Neuronal stem cell (in vitro differentiated cells): ENCODE data around the gene PATZ1.

ENCODE experiments used
- DNase-seq: peaks from one replicate; pipeline ENCODE4 v3.0.0-alpha.2; 2013; ENCODE audit warnings: low spot score
- H2AFZ ChIP-seq: one replicate; pipeline ENCODE4 v1.6.1; 2013; ENCODE audit warnings: mild to moderate bottlenecking, low read length, inconsistent platforms
- H2AK5ac ChIP-seq: 2 replicates; pipeline ENCODE4 v1.6.1; 2013; ENCODE audit warnings: low read depth, mild to moderate bottlenecking, inconsistent platforms, low read length, moderate library complexity, mixed read lengths
- H2BK120ac ChIP-seq: 2 replicates; pipeline ENCODE4 v1.6.1; 2013; ENCODE audit warnings: low read depth, mild to moderate bottlenecking, inconsistent platforms, low read length, moderate library complexity, mixed read lengths
- H2BK12ac ChIP-seq: one replicate; pipeline ENCODE4 v1.6.1; 2013; ENCODE audit warnings: low read length, inconsistent platforms
- H2BK15ac ChIP-seq: 2 replicates; pipeline ENCODE4 v1.6.1; 2013; ENCODE audit warnings: mild to moderate bottlenecking, low read length, inconsistent platforms, mixed read lengths
- H2BK5ac ChIP-seq: one replicate; pipeline ENCODE4 v1.6.1; 2013; ENCODE audit warnings: inconsistent platforms, mild to moderate bottlenecking, low read length, moderate library complexity
- H3K14ac ChIP-seq: one replicate; pipeline ENCODE4 v1.6.1; 2013; ENCODE audit warnings: low read length, inconsistent platforms
- H3K18ac ChIP-seq: 2 replicates; pipeline ENCODE4 v1.6.1; 2013; ENCODE audit warnings: low read length, inconsistent platforms
- H3K23ac ChIP-seq: 2 replicates; pipeline ENCODE4 v1.6.1; 2013; ENCODE audit warnings: low read depth, mild to moderate bottlenecking, mixed read lengths, low read length, inconsistent platforms; ENCODE audit not compliant: poor library complexity
- H3K27ac ChIP-seq: replicated peaks from 3 replicates; pipeline ENCODE4 v1.5.1; 2013; ENCODE audit warnings: low read length, inconsistent platforms
- H3K27me3 ChIP-seq, 3 experiments: 2 replicates each; pipeline ENCODE4 v1.6.1; 2013; ENCODE audit warnings: low read length in 3 of 3, mild to moderate bottlenecking in 2 of 3, inconsistent platforms in 1 of 3, low read depth in 1 of 3, mixed read lengths in 1 of 3, moderate library complexity in 1 of 3; ENCODE audit not compliant: control insufficient read depth in 3 of 3, insufficient read depth in 3 of 3
- H3K36me3 ChIP-seq, 2 donors: replicated peaks in 1 of 2; 2 replicates each; pipeline ENCODE4 v1.6.1; 2013; ENCODE audit warnings: low read length in 2 of 2; ENCODE audit not compliant: control insufficient read depth in 2 of 2, insufficient read depth in 2 of 2
- H3K4ac ChIP-seq: 2 replicates; pipeline ENCODE4 v1.6.1; 2013; ENCODE audit warnings: inconsistent platforms, mild to moderate bottlenecking, low read length, moderate library complexity
- H3K4me1 ChIP-seq, 2 donors: 1 replicate in 1 of 2; 2 replicates in 1 of 2; pipeline ENCODE4 v1.6.1; 2013; ENCODE audit warnings: low read length in 2 of 2, low read depth in 1 of 2; ENCODE audit not compliant: control insufficient read depth in 2 of 2, insufficient read depth in 1 of 2
- H3K4me2 ChIP-seq: one replicate; pipeline ENCODE4 v1.6.1; 2013; ENCODE audit warnings: mild to moderate bottlenecking, low read length, inconsistent platforms; ENCODE audit not compliant: insufficient read depth, poor library complexity, severe bottlenecking
- H3K4me3 ChIP-seq, 2 donors: 2 replicates each; pipeline ENCODE4 v1.5.1; 2013; ENCODE audit warnings: low read length in 2 of 2, mild to moderate bottlenecking in 2 of 2, inconsistent platforms in 1 of 2, moderate library complexity in 1 of 2
- H3K79me1 ChIP-seq: one replicate; pipeline ENCODE4 v1.6.1; 2013; ENCODE audit warnings: low read depth, mild to moderate bottlenecking, inconsistent platforms, low read length, moderate library complexity
- H3K9ac ChIP-seq: one replicate; pipeline ENCODE4 v1.6.1; 2013; ENCODE audit warnings: mild to moderate bottlenecking, low read depth, low read length, inconsistent platforms; ENCODE audit not compliant: poor library complexity
- H3K9me3 ChIP-seq, 2 donors: replicated peaks in 1 of 2; 2 replicates each; pipeline versions ENCODE3 to v1.6.1; 2013; ENCODE audit warnings: low read length in 2 of 2, mild to moderate bottlenecking in 2 of 2, inconsistent platforms in 1 of 2, low read depth in 1 of 2, mixed read lengths in 1 of 2, moderate library complexity in 1 of 2; ENCODE audit not compliant: control insufficient read depth in 2 of 2, insufficient read depth in 1 of 2
- H4K8ac ChIP-seq: one replicate; pipeline ENCODE4 v1.6.1; 2013; ENCODE audit warnings: low read depth, mild to moderate bottlenecking, inconsistent platforms, low read length, moderate library complexity
- H4K91ac ChIP-seq: one replicate; pipeline ENCODE4 v1.6.1; 2013; ENCODE audit warnings: low read length, low read depth, mild to moderate bottlenecking, inconsistent platforms; ENCODE audit not compliant: poor library complexity
- WGBS, 2 donors: extraction: QIAGEN DNeasy Blood & Tissue Kit; methylation state at CpG; one replicate each; pipeline ENCODE4 v1.1.7; 2013; ENCODE audit warnings: missing lambda C conversion rate in 2 of 2, mixed read lengths in 1 of 2; ENCODE audit not compliant: insufficient read length in 2 of 2, insufficient replicate concordance in 1 of 2; ENCODE audit errors: extremely low coverage in 2 of 2; 5-methylcytosine and 5-hydroxymethylcytosine counted together

Gene PATZ1

DNA sequence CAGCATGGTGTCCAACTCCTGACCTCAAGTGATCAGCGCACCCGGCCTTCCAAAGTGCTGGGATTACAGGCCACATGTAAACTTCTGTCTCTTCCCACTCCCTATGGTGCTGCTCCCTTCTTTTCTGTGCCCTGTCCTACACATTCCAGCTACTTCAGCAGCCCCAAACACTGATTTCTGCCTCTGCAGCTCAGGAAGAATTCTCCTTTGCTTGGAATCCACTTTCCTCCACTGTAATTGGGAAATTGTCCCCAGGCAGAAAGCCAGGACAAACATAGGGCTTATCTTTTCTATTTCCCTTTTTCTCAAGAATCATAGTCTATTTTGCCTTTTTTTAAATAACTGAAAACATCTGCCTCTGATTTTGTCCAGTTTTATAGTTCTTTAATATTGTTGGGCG, 32.0 kb upstream of the PATZ1 start:
- Histone ChIP-seq H3K27ac (no peak overlapping the region), H3K4me2 (no peak overlapping the region), H3K36me3 (no peaks in the 10 kb centered on the region), H3K4me1 (no peaks in the 10 kb centered on the region), H3K4me3 (no peak overlapping the region), H2AK5ac (no peak overlapping the region), H3K9me3 (no peaks in the 10 kb centered on the region), H2AFZ (no peak overlapping the region), H4K8ac (no peak overlapping the region), H2BK5ac (no peak overlapping the region), H3K27me3 (no peaks in the 10 kb centered on the region), H2BK15ac (no peak overlapping the region), H2BK120ac (no peak overlapping the region), H3K79me1 (no peaks in the 10 kb centered on the region), H2BK12ac (no peak overlapping the region), H4K91ac (no peak overlapping the region), H3K14ac (no peak overlapping the region), H3K18ac (no peak overlapping the region), H3K9ac (no peak overlapping the region), H3K23ac (no peak overlapping the region), H3K4ac (no peak overlapping the region)
- DNase-seq, result no peak
- WGBS, 2 donors, result no CpG with 5 or more reads among the region's 3 CpGs

- H3K27me3 ChIP-seq, result no peaks in the 10 kb centered on the region
- no peak overlapping the region for H3K4ac ChIP-seq
- H3K4me2 ChIP-seq, result no peak overlapping the region
- H2BK12ac ChIP-seq, result no peak overlapping the region
- no peak overlapping the region for H3K27ac ChIP-seq
- no peaks in the 10 kb centered on the region for H3K36me3 ChIP-seq
- H2BK5ac ChIP-seq, result no peak overlapping the region
- no peak for DNase-seq
- no peak overlapping the region for H3K18ac ChIP-seq
- H3K4me1 ChIP-seq, result no peaks in the 10 kb centered on the region
- no CpG with 5 or more reads among the region's 3 CpGs for WGBS, 2 donors
- H2AFZ ChIP-seq, result no peak overlapping the region
- no peak overlapping the region for H2BK120ac ChIP-seq
- H3K23ac ChIP-seq, result no peak overlapping the region
- H2AK5ac ChIP-seq, result no peak overlapping the region
- H3K4me3 ChIP-seq, result no peak overlapping the region
- H3K14ac ChIP-seq, result no peak overlapping the region
- H3K79me1 ChIP-seq, result no peaks in the 10 kb centered on the region
- no peak overlapping the region for H4K8ac ChIP-seq
- H3K9me3 ChIP-seq, result no peaks in the 10 kb centered on the region
- no peak overlapping the region for H4K91ac ChIP-seq
- H3K9ac ChIP-seq, result no peak overlapping the region
- no peak overlapping the region for H2BK15ac ChIP-seq
Measured at GRCh38 chr22:31377612-31378011, 31.5 kb upstream of the PATZ1 start.

GRCh38 chr22:31367426-31367825, 21.3 kb upstream of the PATZ1 start:
- H3K9ac ChIP-seq, result no peak overlapping the region
- H3K23ac ChIP-seq, result no peak overlapping the region
- H3K27me3 ChIP-seq, result no peaks in the 10 kb centered on the region
- no peak overlapping the region for H3K4me3 ChIP-seq
- no peaks in the 10 kb centered on the region for H3K4me1 ChIP-seq
- H3K79me1 ChIP-seq, result no peaks in the 10 kb centered on the region
- H4K8ac ChIP-seq, result no peak overlapping the region
- H2AK5ac ChIP-seq, result no peak overlapping the region
- WGBS, 2 donors, result no CpG with 5 or more reads among the region's 3 CpGs
- H3K14ac ChIP-seq, result no peak overlapping the region
- no peak overlapping the region for H2BK5ac ChIP-seq
- no peak overlapping the region for H2AFZ ChIP-seq
- H3K9me3 ChIP-seq, result no peaks in the 10 kb centered on the region
- H3K4me2 ChIP-seq, result no peak overlapping the region
- H3K4ac ChIP-seq, result no peak overlapping the region
- H2BK12ac ChIP-seq, result no peak overlapping the region
- no peak for DNase-seq
- no peaks in the 10 kb centered on the region for H3K36me3 ChIP-seq
- H2BK15ac ChIP-seq, result no peak overlapping the region
- no peak overlapping the region for H4K91ac ChIP-seq
- no peak overlapping the region for H3K27ac ChIP-seq
- no peak overlapping the region for H2BK120ac ChIP-seq
- H3K18ac ChIP-seq, result no peak overlapping the region

DNA sequence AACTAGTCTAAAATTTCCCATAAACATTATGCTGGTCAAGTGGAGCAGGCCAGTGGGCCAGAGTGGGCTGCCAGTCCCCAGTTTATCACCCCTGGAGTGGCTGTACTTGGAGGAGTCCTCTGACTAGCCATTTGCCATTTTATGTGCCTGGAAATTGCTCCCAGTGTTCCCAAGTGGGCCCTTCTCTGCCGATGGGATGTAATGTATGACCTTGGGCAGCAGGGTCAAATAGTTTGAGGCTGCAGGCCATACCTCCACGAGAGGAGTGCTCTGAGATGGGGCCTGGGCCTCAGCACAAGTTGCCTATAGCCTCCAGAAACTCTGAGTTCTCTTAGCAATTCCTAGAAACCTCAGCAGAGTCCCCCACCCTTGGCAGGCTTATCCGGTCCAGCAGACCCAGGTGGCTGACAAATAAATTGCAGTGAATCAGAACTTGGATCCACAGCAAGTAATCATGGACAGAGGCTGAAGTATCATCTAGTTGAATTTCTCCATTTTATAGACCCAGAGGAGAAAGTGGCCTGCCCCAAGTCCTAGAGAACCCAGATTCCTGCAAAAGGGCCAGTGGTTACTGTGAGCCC, 17.8 kb upstream of the PATZ1 start:
- H2AK5ac ChIP-seq, result no peak overlapping the region
- no peak overlapping the region for H3K14ac ChIP-seq
- no peaks in the 10 kb centered on the region for H3K4me1 ChIP-seq
- H3K18ac ChIP-seq, result no peak overlapping the region
- H4K8ac ChIP-seq, result no peak overlapping the region
- no peak overlapping the region for H3K4ac ChIP-seq
- no peak overlapping the region for H3K27ac ChIP-seq
- no peaks in the 10 kb centered on the region for H3K36me3 ChIP-seq
- no peaks in the 10 kb centered on the region for H3K79me1 ChIP-seq
- H3K9ac ChIP-seq, result no peak overlapping the region
- H3K4me3 ChIP-seq, result no peak overlapping the region
- H4K91ac ChIP-seq, result no peak overlapping the region
- H2BK12ac ChIP-seq, result no peak overlapping the region
- peak overlapping the region; percentile 29 for H2AFZ ChIP-seq
- DNase-seq, result no peak
- no peak overlapping the region for H3K23ac ChIP-seq
- H3K4me2 ChIP-seq, result no peak overlapping the region
- no CpG with 5 or more reads among the region's 3 CpGs for WGBS, 2 donors
- H2BK120ac ChIP-seq, result no peak overlapping the region
- H2BK5ac ChIP-seq, result no peak overlapping the region
- no peak overlapping the region for H2BK15ac ChIP-seq
- H3K27me3 ChIP-seq, result no peaks in the 10 kb centered on the region
- H3K9me3 ChIP-seq, result no peaks in the 10 kb centered on the region
